Smooth muscle cell (in vitro differentiated cells): ENCODE data around the gene RET. TPM values are rescaled to one million over a fixed set of nuclear protein-coding genes. Genes with fewer than 3 reads are reported as not detected.

Source experiments
- DNase-seq: peaks from one replicate; lab custom pipeline; 2025; ENCODE audit not compliant: unreplicated experiment; lab: John Stamatoyannopoulos, UW
- H2AFZ ChIP-seq: fragments of 200-600 bp; sonication (generic); 2 replicates; pipeline ENCODE4 v1.6.0; 2016; ENCODE audit warnings: antibody characterized with exemption, low read depth, mild to moderate bottlenecking
- H3F3A ChIP-seq: fragments of 200-600 bp; sonication (generic); 2 replicates; pipeline ENCODE4 v1.6.0; 2017; ENCODE audit warnings: antibody characterized with exemption, low read depth
- H3K27ac ChIP-seq: fragments of 200-600 bp; sonication (generic); 2 replicates; pipeline ENCODE4 v1.5.1; 2016; ENCODE audit warnings: low read depth, mild to moderate bottlenecking
- H3K27me3 ChIP-seq: fragments of 200-600 bp; sonication (generic); 2 replicates; pipeline ENCODE4 v1.6.1; 2016; ENCODE audit warnings: low read depth, mild to moderate bottlenecking
- H3K36me3 ChIP-seq: fragments of 200-600 bp; sonication (generic); 2 replicates; pipeline ENCODE4 v1.5.1; 2016; ENCODE audit warnings: low read depth
- H3K4me1 ChIP-seq: fragments of 200-600 bp; sonication (generic); 2 replicates; pipeline ENCODE4 v1.5.1; 2016; ENCODE audit warnings: low read depth
- H3K4me2 ChIP-seq: fragments of 200-600 bp; sonication (generic); 2 replicates; pipeline ENCODE4 v1.6.0; 2016; ENCODE audit warnings: mild to moderate bottlenecking
- H3K4me3 ChIP-seq: fragments of 200-600 bp; sonication (generic); 2 replicates; pipeline ENCODE4 v1.5.1; 2016; ENCODE audit warnings: mild to moderate bottlenecking
- H3K79me2 ChIP-seq: fragments of 200-600 bp; sonication (generic); 2 replicates; pipeline ENCODE4 v1.6.0; 2016; ENCODE audit warnings: low read depth, mild to moderate bottlenecking
- H3K9ac ChIP-seq: fragments of 200-600 bp; sonication (generic); 2 replicates; pipeline ENCODE4 v1.6.0; 2016; ENCODE audit warnings: low read depth
- H3K9me3 ChIP-seq: fragments of 200-600 bp; sonication (generic); replicated peaks from 2 replicates; pipeline ENCODE4 v1.5.1; 2016; ENCODE audit warnings: low read depth
- H4K20me1 ChIP-seq: fragments of 200-600 bp; sonication (generic); 2 replicates; pipeline ENCODE4 v1.6.0; 2016; ENCODE audit warnings: low read depth
- CTCF ChIP-seq: fragments of 200-600 bp; sonication (generic); IDR thresholded peaks from 2 replicates; pipeline ENCODE4 v1.5.1; 2017; ENCODE audit warnings: borderline replicate concordance, mild to moderate bottlenecking, antibody characterized with exemption; ENCODE audit not compliant: insufficient read depth, poor library complexity, severe bottlenecking
- WGBS: methylation state at CpG from one replicate; pipeline ENCODE4 v1.1.7; 2016; ENCODE audit warnings: low lambda C conversion rate; 5-methylcytosine and 5-hydroxymethylcytosine counted together
- polyA plus RNA-seq: library from polyadenylated mRNA; unstranded; fragments of >200 nt; fragmentation: Nextera tagmentation; extraction: Ambion mirVana; gene quantifications from 2 replicates; pipeline ENCODE4 v1.2.1, GENCODE V29; 2016
- total RNA-seq: library from RNA; depleted of rRNA; stranded (reverse); fragments of >200 nt; gene quantifications from 2 replicates; pipeline ENCODE4 v1.2.3, GENCODE V29; 2014

The RET gene
- total and polyA plus RNA-seq, 2 experiments from 2014 or later = 0.70 to 0.94 TPM

- no peak overlapping the region for H3K9ac ChIP-seq
- H3K9me3 ChIP-seq = no peaks in the 10 kb centered on the region
- no peak for DNase-seq
- no peaks in the 10 kb centered on the region for H3K4me1 ChIP-seq
- peaks cover 11% of the 10 kb centered on the region for H3F3A ChIP-seq
- H3K27ac ChIP-seq = peak overlapping the region; percentile 90
- H3K79me2 ChIP-seq = no peaks in the 10 kb centered on the region
- H3K27me3 ChIP-seq = no peaks in the 10 kb centered on the region
- H4K20me1 ChIP-seq = no peaks in the 10 kb centered on the region
- H3K36me3 ChIP-seq = no peaks in the 10 kb centered on the region
- no peak for TF ChIP-seq CTCF
- no peak overlapping the region for H3K4me3 ChIP-seq
- 81% methylated on average over 11 of the region's 11 CpGs for WGBS
- H3K4me2 ChIP-seq = no peak overlapping the region
- H2AFZ ChIP-seq = no peak overlapping the region
Measured at GRCh38 chr10:43131256-43131655, 54.4 kb downstream of the RET start.

GRCh38 chr10:43131906-43132305 is 55.0 kb downstream of the RET start:
- Histone ChIP-seq H3K79me2 (peaks cover 6% of the 10 kb centered on the region), H3K4me1 (peaks cover 6% of the 10 kb centered on the region), H3K27ac (no peak overlapping the region), H3F3A (peaks cover 17% of the 10 kb centered on the region), H3K9ac (no peak overlapping the region), H3K36me3 (no peaks in the 10 kb centered on the region), H4K20me1 (no peaks in the 10 kb centered on the region), H3K4me3 (no peak overlapping the region), H3K9me3 (no peaks in the 10 kb centered on the region), H2AFZ (no peak overlapping the region), H3K4me2 (no peak overlapping the region), H3K27me3 (no peaks in the 10 kb centered on the region)
- TF ChIP-seq CTCF = no peak
- no peak for DNase-seq
- WGBS = 95% methylated on average over 6 of the region's 6 CpGs

- Histone ChIP-seq H2AFZ (no peak overlapping the region), H3K9me3 (no peaks in the 10 kb centered on the region), H3K9ac (no peak overlapping the region), H4K20me1 (no peaks in the 10 kb centered on the region), H3K4me3 (no peak overlapping the region), H3K4me2 (no peak overlapping the region), H3K36me3 (no peaks in the 10 kb centered on the region), H3F3A (peaks cover 17% of the 10 kb centered on the region), H3K4me1 (peaks cover 8% of the 10 kb centered on the region), H3K27ac (no peak overlapping the region), H3K27me3 (no peaks in the 10 kb centered on the region), H3K79me2 (peaks cover 17% of the 10 kb centered on the region)
- no peak for DNase-seq
- no peak for TF ChIP-seq CTCF
- 81% methylated on average over 3 of the region's 3 CpGs for WGBS
Measured at GRCh38 chr10:43132867-43133787, 56.3 kb downstream of the RET start.
